Measurements from ENCODE around the gene KIF26B. TPM values are rescaled to one million over a fixed set of nuclear protein-coding genes. Genes with fewer than 3 reads are reported as not detected.

Gene KIF26B
- total RNA-seq, 1 experiment from 2014 or later: 1.2 TPM

GRCh38 chr1:245212221-245212710, 57.5 kb downstream of the KIF26B start:
- ATAC-seq (no peak), DNase-seq (ENCODE audit: low spot score) (no peak)
- H3K4me3 Mint-ChIP-seq: no peak overlapping the region
- ChIA-PET CTCF (no interaction called here), POLR2A (no interaction called here)
- peaks cover 23% of the 10 kb centered on the region for H3K4me1 Mint-ChIP-seq
- TF ChIP-seq ZNF396 (CRISPR knock-in tag; IDR thresholded peaks at IDR 0.05; ENCODE audit: borderline replicate concordance) (no peak), ATF1 (CRISPR knock-in tag; IDR thresholded peaks at IDR 0.05) (no peak)
- no peak overlapping the region for H3K27ac Mint-ChIP-seq
- peaks cover 8% of the 10 kb centered on the region for H3K36me3 Mint-ChIP-seq
- peaks cover 8% of the 10 kb centered on the region for H3K9me3 Mint-ChIP-seq
- H3K27me3 Mint-ChIP-seq (ENCODE audit: low read depth): peaks cover 6% of the 10 kb centered on the region

GRCh38 chr1:245213066-245213831, 58.5 kb downstream of the KIF26B start:
- H3K27ac Mint-ChIP-seq: no peak overlapping the region
- H3K4me3 Mint-ChIP-seq: no peak overlapping the region

More at GRCh38 chr1:245213066-245213831, 58.5 kb downstream of the KIF26B start:
- DNase-seq (ENCODE audit: low spot score) (no peak), ATAC-seq (peak; percentile 12)
- H3K9me3 Mint-ChIP-seq: no peaks in the 10 kb centered on the region
- H3K4me1 Mint-ChIP-seq: peaks cover 32% of the 10 kb centered on the region
- H3K36me3 Mint-ChIP-seq: no peaks in the 10 kb centered on the region
- H3K27me3 Mint-ChIP-seq (ENCODE audit: low read depth): peaks cover 5% of the 10 kb centered on the region
- ChIA-PET CTCF (no interaction called here), POLR2A (no interaction called here)
- TF ChIP-seq USF1 (CRISPR knock-in tag; IDR thresholded peaks at IDR 0.05) (peak; percentile 35; the same call in 1 of the 2 replicates), ERG (CRISPR knock-in tag; IDR thresholded peaks at IDR 0.05) (no peak), ZNF317 (CRISPR knock-in tag; IDR thresholded peaks at IDR 0.05; ENCODE audit: borderline replicate concordance, low read depth) (no peak), ZBTB21 (CRISPR knock-in tag; IDR thresholded peaks at IDR 0.05; ENCODE audit: borderline replicate concordance) (no peak), ZNF423 (CRISPR knock-in tag; IDR thresholded peaks at IDR 0.05) (no peak), IRF1 (CRISPR knock-in tag; IDR thresholded peaks at IDR 0.05) (no peak), JAZF1 (CRISPR knock-in tag; IDR thresholded peaks at IDR 0.05) (no peak), SMAD4 (CRISPR knock-in tag; IDR thresholded peaks at IDR 0.05) (no peak), FOXJ3 (CRISPR knock-in tag; IDR thresholded peaks at IDR 0.05; ENCODE audit: borderline replicate concordance) (no peak)
- TF ChIP-seq, protein P1, sequence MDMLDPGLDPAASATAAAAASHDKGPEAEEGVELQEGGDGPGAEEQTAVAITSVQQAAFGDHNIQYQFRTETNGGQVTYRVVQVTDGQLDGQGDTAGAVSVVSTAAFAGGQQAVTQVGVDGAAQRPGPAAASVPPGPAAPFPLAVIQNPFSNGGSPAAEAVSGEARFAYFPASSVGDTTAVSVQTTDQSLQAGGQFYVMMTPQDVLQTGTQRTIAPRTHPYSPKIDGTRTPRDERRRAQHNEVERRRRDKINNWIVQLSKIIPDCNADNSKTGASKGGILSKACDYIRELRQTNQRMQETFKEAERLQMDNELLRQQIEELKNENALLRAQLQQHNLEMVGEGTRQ (CRISPR knock-in tag; IDR thresholded peaks at IDR 0.05): peak; percentile 53
- TF ChIP-seq, protein P2, sequence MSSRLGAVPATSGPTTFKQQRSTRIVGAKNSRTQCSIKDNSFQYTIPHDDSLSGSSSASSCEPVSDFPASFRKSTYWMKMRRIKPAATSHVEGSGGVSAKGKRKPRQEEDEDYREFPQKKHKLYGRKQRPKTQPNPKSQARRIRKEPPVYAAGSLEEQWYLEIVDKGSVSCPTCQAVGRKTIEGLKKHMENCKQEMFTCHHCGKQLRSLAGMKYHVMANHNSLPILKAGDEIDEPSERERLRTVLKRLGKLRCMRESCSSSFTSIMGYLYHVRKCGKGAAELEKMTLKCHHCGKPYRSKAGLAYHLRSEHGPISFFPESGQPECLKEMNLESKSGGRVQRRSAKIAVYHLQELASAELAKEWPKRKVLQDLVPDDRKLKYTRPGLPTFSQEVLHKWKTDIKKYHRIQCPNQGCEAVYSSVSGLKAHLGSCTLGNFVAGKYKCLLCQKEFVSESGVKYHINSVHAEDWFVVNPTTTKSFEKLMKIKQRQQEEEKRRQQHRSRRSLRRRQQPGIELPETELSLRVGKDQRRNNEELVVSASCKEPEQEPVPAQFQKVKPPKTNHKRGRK (CRISPR knock-in tag; IDR thresholded peaks at IDR 0.05; ENCODE audit: borderline replicate concordance): no peak
- TF ChIP-seq, protein P3, sequence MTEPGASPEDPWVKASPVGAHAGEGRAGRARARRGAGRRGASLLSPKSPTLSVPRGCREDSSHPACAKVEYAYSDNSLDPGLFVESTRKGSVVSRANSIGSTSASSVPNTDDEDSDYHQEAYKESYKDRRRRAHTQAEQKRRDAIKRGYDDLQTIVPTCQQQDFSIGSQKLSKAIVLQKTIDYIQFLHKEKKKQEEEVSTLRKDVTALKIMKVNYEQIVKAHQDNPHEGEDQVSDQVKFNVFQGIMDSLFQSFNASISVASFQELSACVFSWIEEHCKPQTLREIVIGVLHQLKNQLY (CRISPR knock-in tag; IDR thresholded peaks at IDR 0.05): no peak
